Cardiac fibroblast (primary cell): Measurements from ENCODE around the gene HELZ.

Source experiments
- DNase-seq, 2 donors: peaks; one replicate each; pipeline versions ENCODE4 v3.0.0 to v3.0.0-alpha.2; 2010; ENCODE audit warnings: low read depth in 2 of 2
- H3K4me3 ChIP-seq, 2 donors: replicated peaks in 1 of 2; 1 replicate in 1 of 2; 2 replicates in 1 of 2; pipeline ENCODE4 v1.5.1; 2011; ENCODE audit warnings: low read depth in 2 of 2, low read length in 2 of 2, mild to moderate bottlenecking in 2 of 2, moderate library complexity in 1 of 2
- TF ChIP-seq, protein P1 (sequence below): IDR thresholded peaks from one replicate; pipeline ENCODE4 v1.5.1; 2011; ENCODE audit warnings: low read depth, mild to moderate bottlenecking, low read length, inconsistent platforms

HELZ gene

DNA sequence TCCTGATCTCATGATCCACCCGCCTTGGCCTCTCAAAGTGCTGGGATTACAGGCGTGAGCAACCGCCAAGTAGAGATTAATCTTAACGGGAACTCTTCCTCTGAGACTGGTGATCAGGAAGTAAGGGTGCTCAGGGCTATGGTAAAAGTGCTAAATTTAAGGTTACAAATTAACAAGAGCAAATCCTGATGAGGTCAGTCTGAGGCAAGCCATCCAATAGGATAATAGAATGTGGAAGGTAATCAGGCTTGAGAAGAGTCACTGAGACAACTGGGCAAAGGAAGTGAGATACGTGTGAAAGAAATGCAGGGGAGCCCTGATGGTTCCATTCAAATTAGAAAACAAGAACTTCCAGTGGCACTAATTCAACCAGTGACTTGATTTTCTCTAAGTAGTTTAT is 131.5 kb downstream of the HELZ start:
- TF ChIP-seq, protein P1, sequence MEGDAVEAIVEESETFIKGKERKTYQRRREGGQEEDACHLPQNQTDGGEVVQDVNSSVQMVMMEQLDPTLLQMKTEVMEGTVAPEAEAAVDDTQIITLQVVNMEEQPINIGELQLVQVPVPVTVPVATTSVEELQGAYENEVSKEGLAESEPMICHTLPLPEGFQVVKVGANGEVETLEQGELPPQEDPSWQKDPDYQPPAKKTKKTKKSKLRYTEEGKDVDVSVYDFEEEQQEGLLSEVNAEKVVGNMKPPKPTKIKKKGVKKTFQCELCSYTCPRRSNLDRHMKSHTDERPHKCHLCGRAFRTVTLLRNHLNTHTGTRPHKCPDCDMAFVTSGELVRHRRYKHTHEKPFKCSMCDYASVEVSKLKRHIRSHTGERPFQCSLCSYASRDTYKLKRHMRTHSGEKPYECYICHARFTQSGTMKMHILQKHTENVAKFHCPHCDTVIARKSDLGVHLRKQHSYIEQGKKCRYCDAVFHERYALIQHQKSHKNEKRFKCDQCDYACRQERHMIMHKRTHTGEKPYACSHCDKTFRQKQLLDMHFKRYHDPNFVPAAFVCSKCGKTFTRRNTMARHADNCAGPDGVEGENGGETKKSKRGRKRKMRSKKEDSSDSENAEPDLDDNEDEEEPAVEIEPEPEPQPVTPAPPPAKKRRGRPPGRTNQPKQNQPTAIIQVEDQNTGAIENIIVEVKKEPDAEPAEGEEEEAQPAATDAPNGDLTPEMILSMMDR: no peak
- no peak overlapping the region for H3K4me3 ChIP-seq
- no peak for DNase-seq

- no peak for DNase-seq
- no peak overlapping the region for H3K4me3 ChIP-seq
- TF ChIP-seq, protein P1: no peak
These were observed 133.2 kb downstream of the HELZ start for GRCh38 chr17:67111808-67112207.

DNA sequence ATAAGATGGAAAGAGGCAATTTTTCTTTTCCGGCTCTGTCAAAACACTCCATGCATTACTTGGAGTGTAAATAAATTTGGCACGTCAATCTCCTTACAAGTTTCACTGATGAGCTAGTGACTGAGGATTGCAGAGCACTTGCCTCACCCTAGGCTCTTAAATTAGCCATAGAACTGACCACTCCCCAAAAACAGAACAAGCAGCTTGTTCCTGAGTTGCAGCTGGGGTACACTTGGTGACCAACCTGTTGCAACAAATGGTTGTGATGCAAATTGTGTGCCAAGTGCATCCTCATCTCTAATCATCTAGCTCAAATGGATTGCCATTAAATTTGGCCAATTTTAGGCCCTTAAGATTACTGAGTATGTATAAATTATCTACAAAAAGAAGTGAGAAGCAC is 133.7 kb downstream of the HELZ start:
- DNase-seq: no peak
- TF ChIP-seq, protein P1: no peak
- no peak overlapping the region for H3K4me3 ChIP-seq

GRCh38 chr17:67110619-67111018 is 134.4 kb downstream of the HELZ start:
- TF ChIP-seq, protein P1: no peak
- no peak for DNase-seq
- no peak overlapping the region for H3K4me3 ChIP-seq

DNA sequence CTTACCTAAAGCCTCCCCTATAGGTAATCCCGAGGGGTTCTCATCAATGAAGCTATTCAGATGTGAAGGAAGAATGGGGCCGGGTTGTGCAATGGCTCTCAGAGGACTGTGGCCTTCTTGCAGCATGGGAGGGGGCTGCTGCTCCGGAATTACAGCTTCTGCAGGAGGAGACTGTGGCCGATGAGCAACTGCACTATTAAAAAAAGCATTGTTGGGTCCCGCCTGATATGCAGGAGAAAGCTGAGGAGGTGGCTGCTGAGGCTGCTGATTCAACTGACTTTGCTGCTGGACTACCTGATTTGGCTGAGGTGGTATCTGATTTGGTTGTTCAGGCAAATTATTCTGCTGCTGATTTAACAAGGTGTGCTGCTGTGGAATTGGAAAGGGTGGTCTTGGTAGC is 135.9 kb downstream of the HELZ start:
- TF ChIP-seq, protein P1: no peak
- H3K4me3 ChIP-seq: no peak overlapping the region

DNA sequence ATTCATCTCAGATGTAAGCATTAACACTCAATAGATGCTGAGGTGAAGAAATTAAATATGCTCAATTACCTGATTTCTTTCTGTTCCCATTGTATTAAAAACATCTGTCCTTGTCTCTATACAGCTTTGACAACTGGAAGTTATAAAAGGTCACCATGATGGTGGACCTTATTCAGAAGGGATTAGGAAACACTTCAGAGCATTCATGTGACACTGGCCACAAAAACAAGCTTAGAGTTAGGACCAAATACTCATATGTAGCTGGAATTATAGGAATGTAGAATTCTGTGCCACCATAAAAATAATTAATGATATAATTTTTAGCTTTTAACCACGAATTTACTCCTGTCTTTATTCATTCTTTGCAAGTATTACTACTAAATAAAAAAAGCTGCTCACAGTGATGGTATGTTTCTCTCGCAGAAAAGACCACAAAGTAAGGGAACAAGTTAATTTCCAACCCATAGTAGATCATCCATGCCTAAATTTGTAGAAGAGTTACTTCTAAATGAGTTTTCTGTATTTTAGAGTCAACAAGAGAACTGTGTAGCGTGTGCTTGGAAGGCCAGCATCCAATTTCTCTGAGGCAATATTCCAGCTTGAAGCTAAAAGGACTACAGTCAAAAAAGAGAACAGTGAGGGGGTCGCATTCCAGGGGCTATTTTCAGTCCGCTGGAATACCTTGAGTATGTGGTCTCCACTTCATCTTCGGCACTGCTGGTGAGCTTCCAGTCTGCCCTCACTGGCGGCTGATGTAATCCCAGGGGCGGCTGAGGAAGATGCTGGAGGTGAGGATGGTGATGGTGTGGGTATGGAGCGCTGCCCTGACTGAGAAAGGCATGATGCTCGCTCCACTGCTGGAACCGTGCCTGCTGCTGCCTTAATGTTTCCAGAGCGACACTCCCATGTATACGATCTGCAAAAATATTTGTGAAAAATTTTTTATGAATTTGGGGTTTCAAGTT is 136.9 kb downstream of the HELZ start:
- TF ChIP-seq, protein P1: no peak
- DNase-seq: no peak
- H3K4me3 ChIP-seq: no peak overlapping the region

More for the DNA sequence above, 135.9 kb downstream of the HELZ start:
- no peak for DNase-seq

DNA sequence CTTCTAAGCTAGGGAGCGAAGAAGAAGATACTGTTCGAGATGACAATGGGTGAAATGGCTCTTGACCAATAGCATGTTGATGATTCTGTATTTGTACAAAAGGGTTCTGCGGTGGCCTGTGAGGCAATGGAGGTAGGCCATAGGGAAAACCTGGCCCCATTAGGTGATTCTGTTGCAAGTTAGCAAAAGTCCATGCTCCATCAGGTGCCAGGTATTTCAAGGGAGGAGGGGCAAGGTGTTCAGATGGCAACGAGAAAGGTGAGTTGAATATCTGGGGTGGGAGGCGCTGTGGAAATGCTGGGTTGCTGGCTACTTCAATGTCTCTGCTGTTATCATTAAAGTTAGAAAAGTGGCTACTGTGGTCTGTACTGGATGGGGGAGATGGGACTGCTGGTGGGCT is 137.8 kb downstream of the HELZ start:
- no peak for DNase-seq
- no peak overlapping the region for H3K4me3 ChIP-seq
- TF ChIP-seq, protein P1: no peak
